SU-DHL-6 (cell line): ENCODE results near the gene GPATCH8.
"Not testable (repeated sequence)": the region's sequence is repeated elsewhere in the genome, so short reads cannot be mapped to it uniquely, and the experiment has no call there.

Experiments used
- H2AFZ ChIP-seq: fragments of 200-600 bp; sonication (generic); 2 replicates; pipeline ENCODE4 v1.6.1; 2014; ENCODE audit warnings: low read depth, mild to moderate bottlenecking, moderate library complexity, mixed read lengths, antibody characterized with exemption, low read length; ENCODE audit not compliant: severe bottlenecking
- H3F3A ChIP-seq: fragments of 200-600 bp; shearing (Covaris generic); 2 replicates; pipeline ENCODE4 v1.6.0; 2016; ENCODE audit warnings: antibody characterized with exemption, mild to moderate bottlenecking; ENCODE audit not compliant: insufficient read depth
- H3K27ac ChIP-seq: fragments of 200-600 bp; sonication (generic); 2 replicates; pipeline ENCODE4 v1.5.1; 2016; ENCODE audit warnings: low read depth, mild to moderate bottlenecking, low read length, moderate library complexity, mixed read lengths
- H3K27me3 ChIP-seq: fragments of 200-600 bp; sonication (generic), shearing (Covaris generic); 2 replicates; pipeline ENCODE4 v1.6.0; 2014; ENCODE audit warnings: mild to moderate bottlenecking, low read length
- H3K36me3 ChIP-seq: fragments of 200-600 bp; sonication (generic); 2 replicates; pipeline ENCODE4 v1.6.1; 2014; ENCODE audit warnings: mild to moderate bottlenecking, low read length, mixed read lengths
- H3K4me2 ChIP-seq: fragments of 300-600, 200-600 bp; shearing (Covaris generic), sonication (generic); 2 replicates; pipeline ENCODE4 v1.6.0; 2014; ENCODE audit warnings: low read length, low read depth, mild to moderate bottlenecking; ENCODE audit not compliant: poor library complexity, severe bottlenecking
- H3K4me3 ChIP-seq: fragments of 200-600 bp; sonication (generic); 2 replicates; pipeline ENCODE4 v1.5.1; 2014; ENCODE audit warnings: antibody characterized with exemption, low read length, mild to moderate bottlenecking, mixed read lengths; ENCODE audit not compliant: insufficient read depth, poor library complexity, severe bottlenecking
- H3K79me2 ChIP-seq: fragments of 200-600 bp; sonication (generic); 2 replicates; pipeline ENCODE4 v1.6.1; 2014; ENCODE audit warnings: mild to moderate bottlenecking, low read length, moderate library complexity; ENCODE audit not compliant: insufficient read depth
- H3K9ac ChIP-seq: fragments of 200-600 bp; sonication (generic); 2 replicates; pipeline ENCODE4 v1.7.0; 2014; ENCODE audit warnings: mild to moderate bottlenecking, low read length
- H3K9me2 ChIP-seq: fragments of 200-600 bp; sonication (generic); replicated peaks from 2 replicates; pipeline ENCODE4 v1.6.1; 2014; ENCODE audit warnings: low read length; ENCODE audit not compliant: insufficient read depth
- H3K9me3 ChIP-seq: fragments of 200-600 bp; sonication (generic); 2 replicates; pipeline ENCODE4 v1.6.1; 2014; ENCODE audit warnings: low read length, mixed read lengths; ENCODE audit not compliant: insufficient read depth
- H4K20me1 ChIP-seq: fragments of 200-600 bp; sonication (generic); 2 replicates; pipeline ENCODE4 v1.6.1; 2014; ENCODE audit warnings: low read depth, mild to moderate bottlenecking, antibody characterized with exemption, low read length, moderate library complexity, mixed read lengths
- CTCF ChIP-seq: fragments of 200-600 bp; sonication (generic); IDR thresholded peaks from one replicate; pipeline ENCODE4 v1.5.1; 2017; ENCODE audit warnings: antibody characterized with exemption, mild to moderate bottlenecking, low read length, moderate library complexity; ENCODE audit not compliant: insufficient read depth, poor library complexity, severe bottlenecking
- EZH2phosphoT487 ChIP-seq: fragments of 200-600 bp; sonication (generic), shearing (Covaris generic); conservative IDR thresholded peaks from 2 replicates; pipeline ENCODE4 v1.6.1; 2018; ENCODE audit warnings: mild to moderate bottlenecking, antibody characterized with exemption, low read length, moderate library complexity, mixed read lengths

The GPATCH8 gene

GRCh38 chr17:44367231-44367979 lies 135.8 kb downstream of the GPATCH8 start:
- Histone ChIP-seq H3F3A (no peaks in the 10 kb centered on the region), H3K4me2 (no peak overlapping the region), H3K79me2 (no peaks in the 10 kb centered on the region), H3K27ac (no peak overlapping the region), H2AFZ (no peak overlapping the region), H3K36me3 (no peaks in the 10 kb centered on the region), H3K9ac (no peak overlapping the region), H4K20me1 (no peaks in the 10 kb centered on the region), H3K4me3 (no peak overlapping the region), H3K9me3 (no peaks in the 10 kb centered on the region), H3K9me2 (no peaks in the 10 kb centered on the region), H3K27me3 (no peaks in the 10 kb centered on the region)
- no peak for TF ChIP-seq CTCF
- no peak for TF ChIP-seq EZH2phosphoT487

GRCh38 chr17:44365051-44365450 lies 138.2 kb downstream of the GPATCH8 start:
- H3K27me3 ChIP-seq, H3K9me3 ChIP-seq, H3K9ac ChIP-seq, H3K27ac ChIP-seq, H3K9me2 ChIP-seq, H3F3A ChIP-seq, H3K4me2 ChIP-seq, H3K4me3 ChIP-seq, H4K20me1 ChIP-seq, H3K79me2 ChIP-seq, H2AFZ ChIP-seq, H3K36me3 ChIP-seq: not testable (repeated sequence)

GRCh38 chr17:44363613-44364159 lies 139.5 kb downstream of the GPATCH8 start, which contains the start of gene FAM171A2:
FAM171A2 (minus strand) TSS chr17:44363853; CDS start chr17:44363714, 139 bp downstream.
- Histone ChIP-seq H3K36me3 (no peaks in the 10 kb centered on the region), H3K9ac (peak within 1 kb of the TSS; percentile 63), H3K79me2 (no peaks in the 10 kb centered on the region), H3K27me3 (no peaks in the 10 kb centered on the region), H3F3A (no peaks in the 10 kb centered on the region), H3K27ac (no peak within 1 kb of the TSS), H3K9me2 (no peaks in the 10 kb centered on the region), H3K4me3 (peak within 1 kb of the TSS; percentile 60), H3K4me2 (peak within 1 kb of the TSS; percentile 95), H3K9me3 (no peaks in the 10 kb centered on the region), H4K20me1 (no peaks in the 10 kb centered on the region), H2AFZ (peak within 1 kb of the TSS; percentile 97)
- TF ChIP-seq CTCF (peak; percentile 59), EZH2phosphoT487 (no peak)

GRCh38 chr17:44362949-44363612 lies 140.1 kb downstream of the GPATCH8 start:
- H3F3A ChIP-seq: no peaks in the 10 kb centered on the region
- H3K27me3 ChIP-seq: no peaks in the 10 kb centered on the region
- TF ChIP-seq CTCF (no peak), EZH2phosphoT487 (no peak)
- H4K20me1 ChIP-seq: no peaks in the 10 kb centered on the region
- no peaks in the 10 kb centered on the region for H3K79me2 ChIP-seq
- H3K27ac ChIP-seq: no peak overlapping the region
- H3K9ac ChIP-seq: peak overlapping the region; percentile 63
- peak overlapping the region; percentile 60 for H3K4me3 ChIP-seq
- H3K4me2 ChIP-seq: peak overlapping the region; percentile 95
- H3K9me3 ChIP-seq: no peaks in the 10 kb centered on the region
- H3K36me3 ChIP-seq: no peaks in the 10 kb centered on the region
- peak overlapping the region; percentile 97 for H2AFZ ChIP-seq
- H3K9me2 ChIP-seq: no peaks in the 10 kb centered on the region
